Fibroblast of lung (primary cell): ENCODE results near the gene SKIL.
"Not testable (repeated sequence)": the region's sequence is repeated elsewhere in the genome, so short reads cannot be mapped to it uniquely, and the experiment has no call there.

ENCODE experiments used
- EZH2 ChIP-seq: IDR thresholded peaks from 2 replicates; pipeline ENCODE4 v1.5.1; 2012; ENCODE audit warnings: low read length, control low read depth, mild to moderate bottlenecking; ENCODE audit errors: missing control alignments
- TF ChIP-seq, protein P1 (sequence below), 2 donors: IDR thresholded peaks in 1 of 2; conservative IDR thresholded peaks in 1 of 2; 1 replicate in 1 of 2; 2 replicates in 1 of 2; pipeline ENCODE4 v1.5.1; 2011 to 2012; ENCODE audit warnings: low read length in 2 of 2, control low read depth in 1 of 2, inconsistent platforms in 1 of 2, low read depth in 1 of 2, mild to moderate bottlenecking in 1 of 2

DNA sequence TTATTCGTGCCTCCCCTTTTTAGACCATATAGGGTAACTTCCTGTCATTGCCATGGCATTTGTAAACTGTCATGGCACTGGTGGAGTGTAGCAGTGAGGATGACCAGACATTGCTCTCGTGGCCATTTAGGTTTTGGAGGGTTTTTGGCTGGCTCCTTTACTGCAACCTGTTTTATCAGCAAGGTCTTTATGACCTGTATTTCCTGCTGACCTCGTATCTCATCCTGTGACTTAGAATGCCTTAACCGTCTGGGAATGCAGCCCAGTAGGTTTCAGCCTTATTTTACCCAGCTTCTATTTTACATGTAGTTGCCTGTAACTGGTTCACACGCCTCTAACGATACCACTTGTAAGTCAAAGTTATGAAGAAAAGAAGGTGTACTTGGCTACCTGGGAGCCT, 13.7 kb upstream of the SKIL start:
- TF ChIP-seq, protein P1, sequence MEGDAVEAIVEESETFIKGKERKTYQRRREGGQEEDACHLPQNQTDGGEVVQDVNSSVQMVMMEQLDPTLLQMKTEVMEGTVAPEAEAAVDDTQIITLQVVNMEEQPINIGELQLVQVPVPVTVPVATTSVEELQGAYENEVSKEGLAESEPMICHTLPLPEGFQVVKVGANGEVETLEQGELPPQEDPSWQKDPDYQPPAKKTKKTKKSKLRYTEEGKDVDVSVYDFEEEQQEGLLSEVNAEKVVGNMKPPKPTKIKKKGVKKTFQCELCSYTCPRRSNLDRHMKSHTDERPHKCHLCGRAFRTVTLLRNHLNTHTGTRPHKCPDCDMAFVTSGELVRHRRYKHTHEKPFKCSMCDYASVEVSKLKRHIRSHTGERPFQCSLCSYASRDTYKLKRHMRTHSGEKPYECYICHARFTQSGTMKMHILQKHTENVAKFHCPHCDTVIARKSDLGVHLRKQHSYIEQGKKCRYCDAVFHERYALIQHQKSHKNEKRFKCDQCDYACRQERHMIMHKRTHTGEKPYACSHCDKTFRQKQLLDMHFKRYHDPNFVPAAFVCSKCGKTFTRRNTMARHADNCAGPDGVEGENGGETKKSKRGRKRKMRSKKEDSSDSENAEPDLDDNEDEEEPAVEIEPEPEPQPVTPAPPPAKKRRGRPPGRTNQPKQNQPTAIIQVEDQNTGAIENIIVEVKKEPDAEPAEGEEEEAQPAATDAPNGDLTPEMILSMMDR (conservative IDR thresholded peaks at IDR 0.05 in 1 of 2, IDR thresholded peaks at IDR 0.05 in 1 of 2; ENCODE audit: low read depth in 1 of 2, low read length in 2 of 2), result not testable (repeated sequence)
- not testable (repeated sequence) for TF ChIP-seq EZH2
